Measurements from ENCODE around the gene PBX2. TPM values are rescaled to one million over a fixed set of nuclear protein-coding genes. Genes with fewer than 3 reads are reported as not detected.
"Not testable (repeated sequence)": the region's sequence is repeated elsewhere in the genome, so short reads cannot be mapped to it uniquely, and the experiment has no call there.

Gene PBX2
- total and polyA plus RNA-seq, 2 of the 4 experiments (the other 2 are of a cell fraction): 17.7 to 56.8 TPM

GRCh38 chr6:32187009-32187709 lies 2.8 kb downstream of the PBX2 start:
- in situ Hi-C loops (cut with MboI; ENCODE audit: low sequenced_read_pairs): loop anchor here (25.0 kb wide), 1 partner anchor 775 kb away; the partner anchor contains the start of genes BRD2 and HLA-DMA
- no peak for DNase-seq

GRCh38 chr6:32186151-32186840 lies 3.7 kb downstream of the PBX2 start:
- H4K8ac ChIP-seq (ENCODE audit: low read depth in 2 of 2, low read length in 2 of 2); H2BK20ac ChIP-seq (ENCODE audit: low read depth, low read length); H2BK15ac ChIP-seq (ENCODE audit: low read depth, low read length); H3K18ac ChIP-seq (ENCODE audit: low read depth, low read length); H3K56ac ChIP-seq (ENCODE audit: extremely low read depth, insufficient read depth, low read length); H3K14ac ChIP-seq (replicated peaks; ENCODE audit: low read depth, low read length); H3K4me2 ChIP-seq (ENCODE audit: low read depth, low read length); H3K9ac ChIP-seq (ENCODE audit: low read depth, low read length); H4K20me1 ChIP-seq (ENCODE audit: insufficient read depth, low read length); H3K9me1 ChIP-seq (ENCODE audit: insufficient read depth, low read length); H4K5ac ChIP-seq (ENCODE audit: low read depth, low read length); H3K9me3 ChIP-seq (ENCODE audit: control insufficient read depth, insufficient read depth, low read length); H2BK5ac ChIP-seq (ENCODE audit: low read depth, low read length, poor library complexity, severe bottlenecking); H3K4me1 ChIP-seq (ENCODE audit: control insufficient read depth, insufficient read depth, low read length); H3K4ac ChIP-seq (ENCODE audit: low read depth, low read length); H3K4me3 ChIP-seq (ENCODE audit: insufficient read depth, low read depth, low read length); H2BK120ac ChIP-seq (ENCODE audit: low read depth, low read length); DNase-seq; ATAC-seq (ENCODE audit: low read depth); H2AFZ ChIP-seq (replicated peaks; ENCODE audit: low read length, poor library complexity); H2AK5ac ChIP-seq (ENCODE audit: low read depth, low read length); dilution Hi-C loops (cut with HindIII; ENCODE audit: low sequenced_read_pairs, unreplicated experiment); H2AK9ac ChIP-seq (replicated peaks; ENCODE audit: low read depth, low read length, poor library complexity); H4K91ac ChIP-seq (ENCODE audit: insufficient read depth, low read depth, low read length); CTCF ChIA-PET; H3K27me3 ChIP-seq (ENCODE audit: control insufficient read depth, insufficient read depth, low read length); H3K23ac ChIP-seq (ENCODE audit: low read depth, low read length): not testable (repeated sequence)
- 71% methylated on average over 4 of the region's 10 CpGs; no CpG with 5 or more reads in 1 of the 2 experiments for WGBS, 2 experiments (ENCODE audit: extremely low coverage in 2 of 2, insufficient read length in 1 of 2)
- Histone ChIP-seq H3K36me3 (ENCODE audit: control insufficient read depth, insufficient read depth, low read length) (peaks cover 34% of the 10 kb centered on the region), H3K79me1 (ENCODE audit: low read depth in 1 of 2, low read length in 2 of 2) (peaks cover 15 to 53% of the 10 kb centered on the region in 2 experiments), H3K27ac (ENCODE audit: insufficient read depth, low read length) (peak overlapping the region; percentile 49; the same call in 1 of the 2 replicates)
- in situ Hi-C loops (cut with MboI; ENCODE audit: low sequenced_read_pairs) (loop anchor here (25.0 kb wide), 1 partner anchor 776 kb away; the partner anchor contains the start of genes BRD2 and HLA-DMA), intact Hi-C loops (cut with micrococcal nuclease) (loop anchor here (5.0 kb wide), 1 partner anchor 786 kb away; no protein-coding TSS in a partner anchor)
- BruUV-seq (replicated peaks): TSS peak; percentile 57
- POLR2A ChIA-PET (ENCODE audit: unreplicated experiment): interaction anchor here (1.0 kb wide), 1 partner anchor 9 kb away, joined by 7 read pairs; no protein-coding TSS in a partner anchor

More at GRCh38 chr6:32187009-32187709, 2.8 kb downstream of the PBX2 start:
- ATAC-seq (ENCODE audit: low read depth): no peak
- H3K9me3 ChIP-seq (ENCODE audit: control insufficient read depth, insufficient read depth, low read length): no peaks in the 10 kb centered on the region
- peaks cover 5% of the 10 kb centered on the region for H3K4me1 ChIP-seq (ENCODE audit: control insufficient read depth, insufficient read depth, low read length)
- H3K18ac ChIP-seq (ENCODE audit: low read depth, low read length): no peak overlapping the region
- CTCF ChIA-PET: interaction anchor here (0.7 kb wide), 1 partner anchor 81 kb away, joined by 4 read pairs; no protein-coding TSS in a partner anchor
- H4K20me1 ChIP-seq (ENCODE audit: insufficient read depth, low read length): no peaks in the 10 kb centered on the region
- no peak overlapping the region; a peak in 1 of 4 replicates for H4K8ac ChIP-seq (ENCODE audit: low read depth in 2 of 2, low read length in 2 of 2)
- no peak overlapping the region for H3K4ac ChIP-seq (ENCODE audit: low read depth, low read length)
- H2BK20ac ChIP-seq (ENCODE audit: low read depth, low read length): no peak overlapping the region
- H3K4me3 ChIP-seq (ENCODE audit: insufficient read depth, low read depth, low read length): no peak overlapping the region
- H3K9ac ChIP-seq (ENCODE audit: low read depth, low read length): no peak overlapping the region
- peak overlapping the region; percentile 7 for H2AK9ac ChIP-seq (replicated peaks; ENCODE audit: low read depth, low read length, poor library complexity)
- no peak overlapping the region for H3K27ac ChIP-seq (ENCODE audit: insufficient read depth, low read length)
- H3K56ac ChIP-seq (ENCODE audit: extremely low read depth, insufficient read depth, low read length): no peak overlapping the region
- BruUV-seq (replicated peaks): no TSS peak
- no peak overlapping the region for H3K4me2 ChIP-seq (ENCODE audit: low read depth, low read length)
- intact Hi-C loops (cut with micrococcal nuclease): loop anchor here (5.0 kb wide), 1 partner anchor 785 kb away; no protein-coding TSS in a partner anchor
- H3K23ac ChIP-seq (ENCODE audit: low read depth, low read length): no peak overlapping the region
- peaks cover 34% of the 10 kb centered on the region for H3K36me3 ChIP-seq (ENCODE audit: control insufficient read depth, insufficient read depth, low read length)
- H2BK120ac ChIP-seq (ENCODE audit: low read depth, low read length): no peak overlapping the region
- H4K5ac ChIP-seq (ENCODE audit: low read depth, low read length): no peak overlapping the region
- no peak overlapping the region for H2BK15ac ChIP-seq (ENCODE audit: low read depth, low read length)
- no peak overlapping the region for H2BK5ac ChIP-seq (ENCODE audit: low read depth, low read length, poor library complexity, severe bottlenecking)
- dilution Hi-C loops (cut with HindIII; ENCODE audit: low sequenced_read_pairs, unreplicated experiment): no loop called here
- H2AK5ac ChIP-seq (ENCODE audit: low read depth, low read length): no peak overlapping the region
- H4K91ac ChIP-seq (ENCODE audit: insufficient read depth, low read depth, low read length): no peak overlapping the region
- H3K79me1 ChIP-seq (ENCODE audit: low read depth in 1 of 2, low read length in 2 of 2): peaks cover 19 to 60% of the 10 kb centered on the region in 2 experiments
- 93% methylated on average over 6 of the region's 12 CpGs; no CpG with 5 or more reads in 1 of the 2 experiments for WGBS, 2 experiments (ENCODE audit: extremely low coverage in 2 of 2, insufficient read length in 1 of 2)
- no peaks in the 10 kb centered on the region for H3K27me3 ChIP-seq (ENCODE audit: control insufficient read depth, insufficient read depth, low read length)
- H3K9me1 ChIP-seq (ENCODE audit: insufficient read depth, low read length): peaks cover 9% of the 10 kb centered on the region
- POLR2A ChIA-PET (ENCODE audit: unreplicated experiment): no interaction called here
- no peak overlapping the region for H2AFZ ChIP-seq (replicated peaks; ENCODE audit: low read length, poor library complexity)
- no peak overlapping the region for H3K14ac ChIP-seq (replicated peaks; ENCODE audit: low read depth, low read length)
- no peak for TF ChIP-seq USF2 (IDR thresholded peaks at IDR 0.05; ENCODE audit: low read depth, low read length)
- no peak for TF ChIP-seq MAFK (IDR thresholded peaks at IDR 0.05; ENCODE audit: low read depth, low read length)
- TF ChIP-seq FOS (IDR thresholded peaks at IDR 0.05; ENCODE audit: low read depth, low read length): no peak
